ENCODE results near the gene BANF2.
A peak's percentile ranks its signal among the peaks of the same experiment; 100 is the strongest.

Gene BANF2

GRCh38 chr20:17734374-17734773 lies 34.6 kb downstream of the BANF2 start:
- no peak for DNase-seq
- Mint-ChIP-seq H3K36me3 (ENCODE audit: low read depth) (peaks cover 8% of the 10 kb centered on the region), H3K27me3 (ENCODE audit: low read depth, poor library complexity) (peaks cover 17% of the 10 kb centered on the region), H3K9me3 (peaks cover 35% of the 10 kb centered on the region), H3K4me3 (no peak overlapping the region), H3K4me1 (peaks cover 18% of the 10 kb centered on the region), H3K27ac (no peak overlapping the region)
- no peak for TF ChIP-seq CTCF (IDR thresholded peaks at IDR 0.05)

GRCh38 chr20:17735206-17735804 lies 35.5 kb downstream of the BANF2 start:
- DNase-seq = no peak
- Mint-ChIP-seq H3K4me1 (peaks cover 18% of the 10 kb centered on the region), H3K27me3 (ENCODE audit: low read depth, poor library complexity) (peaks cover 16% of the 10 kb centered on the region), H3K9me3 (peaks cover 38% of the 10 kb centered on the region), H3K27ac (peak overlapping the region; percentile 68), H3K36me3 (ENCODE audit: low read depth) (peaks cover 8% of the 10 kb centered on the region), H3K4me3 (no peak overlapping the region)
- no peak for TF ChIP-seq CTCF (IDR thresholded peaks at IDR 0.05)

GRCh38 chr20:17735959-17736621 lies 36.3 kb downstream of the BANF2 start:
- Mint-ChIP-seq H3K4me1 (peaks cover 17% of the 10 kb centered on the region), H3K9me3 (peaks cover 38% of the 10 kb centered on the region), H3K27ac (peak overlapping the region; percentile 68), H3K4me3 (no peak overlapping the region), H3K36me3 (ENCODE audit: low read depth) (peaks cover 8% of the 10 kb centered on the region), H3K27me3 (ENCODE audit: low read depth, poor library complexity) (peaks cover 15% of the 10 kb centered on the region)
- TF ChIP-seq CTCF (IDR thresholded peaks at IDR 0.05) = no peak
- no peak for DNase-seq

GRCh38 chr20:17738154-17738553 lies 38.4 kb downstream of the BANF2 start:
- H3K36me3 Mint-ChIP-seq (ENCODE audit: low read depth) = peaks cover 8% of the 10 kb centered on the region
- peaks cover 38% of the 10 kb centered on the region for H3K9me3 Mint-ChIP-seq
- H3K27me3 Mint-ChIP-seq (ENCODE audit: low read depth, poor library complexity) = peaks cover 17% of the 10 kb centered on the region
- H3K27ac Mint-ChIP-seq = no peak overlapping the region
- no peak for TF ChIP-seq CTCF (IDR thresholded peaks at IDR 0.05)
- peaks cover 24% of the 10 kb centered on the region for H3K4me1 Mint-ChIP-seq
- no peak overlapping the region for H3K4me3 Mint-ChIP-seq
- DNase-seq = no peak

- Mint-ChIP-seq H3K27me3 (ENCODE audit: low read depth, poor library complexity) (peaks cover 23% of the 10 kb centered on the region), H3K9me3 (peaks cover 32% of the 10 kb centered on the region), H3K4me1 (peaks cover 22% of the 10 kb centered on the region), H3K36me3 (ENCODE audit: low read depth) (peaks cover 6% of the 10 kb centered on the region), H3K27ac (no peak overlapping the region), H3K4me3 (no peak overlapping the region)
- no peak for TF ChIP-seq CTCF (IDR thresholded peaks at IDR 0.05)
- DNase-seq = no peak
These were observed 41.5 kb downstream of the BANF2 start for GRCh38 chr20:17741220-17741619.

GRCh38 chr20:17742731-17743130 lies 43.0 kb downstream of the BANF2 start:
- Mint-ChIP-seq H3K4me3 (no peak overlapping the region), H3K27me3 (ENCODE audit: low read depth, poor library complexity) (peaks cover 20% of the 10 kb centered on the region)

More at GRCh38 chr20:17742731-17743130, 43.0 kb downstream of the BANF2 start:
- Mint-ChIP-seq H3K9me3 (peaks cover 17% of the 10 kb centered on the region), H3K4me1 (peaks cover 26% of the 10 kb centered on the region), H3K27ac (peak overlapping the region; percentile 4), H3K36me3 (ENCODE audit: low read depth) (no peaks in the 10 kb centered on the region)
- no peak for TF ChIP-seq CTCF (IDR thresholded peaks at IDR 0.05)
- DNase-seq = no peak

Data from nephron progenitor cell (in vitro differentiated cells).